NCI-H146 treated with DMSO at 0.1 percent for 48 hours (cell line): ENCODE measurements around the gene CES5A.
"Not testable (repeated sequence)": the region's sequence is repeated elsewhere in the genome, so short reads cannot be mapped to it uniquely, and the experiment has no call there.

Experiments
- DNase-seq: peaks from one replicate; lab custom pipeline; 2025; ENCODE audit not compliant: unreplicated experiment; lab: John Stamatoyannopoulos, UW

The CES5A gene, protein sequence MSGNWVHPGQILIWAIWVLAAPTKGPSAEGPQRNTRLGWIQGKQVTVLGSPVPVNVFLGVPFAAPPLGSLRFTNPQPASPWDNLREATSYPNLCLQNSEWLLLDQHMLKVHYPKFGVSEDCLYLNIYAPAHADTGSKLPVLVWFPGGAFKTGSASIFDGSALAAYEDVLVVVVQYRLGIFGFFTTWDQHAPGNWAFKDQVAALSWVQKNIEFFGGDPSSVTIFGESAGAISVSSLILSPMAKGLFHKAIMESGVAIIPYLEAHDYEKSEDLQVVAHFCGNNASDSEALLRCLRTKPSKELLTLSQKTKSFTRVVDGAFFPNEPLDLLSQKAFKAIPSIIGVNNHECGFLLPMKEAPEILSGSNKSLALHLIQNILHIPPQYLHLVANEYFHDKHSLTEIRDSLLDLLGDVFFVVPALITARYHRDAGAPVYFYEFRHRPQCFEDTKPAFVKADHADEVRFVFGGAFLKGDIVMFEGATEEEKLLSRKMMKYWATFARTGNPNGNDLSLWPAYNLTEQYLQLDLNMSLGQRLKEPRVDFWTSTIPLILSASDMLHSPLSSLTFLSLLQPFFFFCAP

DNA sequence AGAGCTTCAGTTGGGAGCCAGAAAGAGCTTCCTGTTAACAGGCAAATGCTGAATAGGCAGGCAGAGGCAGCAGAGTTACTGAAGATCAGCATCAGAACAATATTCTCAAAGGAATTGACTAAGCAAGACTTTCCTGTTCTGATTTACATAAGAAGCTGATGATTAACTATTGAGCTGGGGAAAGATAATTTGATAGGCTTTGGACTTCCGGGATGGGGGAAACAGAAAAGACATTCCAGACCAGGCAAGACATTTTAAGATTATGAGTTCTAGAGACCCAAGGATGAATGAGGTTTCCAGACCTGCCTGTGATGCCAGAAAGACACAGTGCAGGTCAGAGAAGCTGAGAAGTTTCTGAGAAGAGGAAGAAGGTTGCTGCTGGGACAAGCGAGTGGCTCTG lies at the start of gene CES5A:
Gene CES5A (minus strand): TSS at position 101 of the 400 bp plus-strand sequence. CDS start 152 bp downstream, outside the sequence.
- DNase-seq, result no peak

DNA sequence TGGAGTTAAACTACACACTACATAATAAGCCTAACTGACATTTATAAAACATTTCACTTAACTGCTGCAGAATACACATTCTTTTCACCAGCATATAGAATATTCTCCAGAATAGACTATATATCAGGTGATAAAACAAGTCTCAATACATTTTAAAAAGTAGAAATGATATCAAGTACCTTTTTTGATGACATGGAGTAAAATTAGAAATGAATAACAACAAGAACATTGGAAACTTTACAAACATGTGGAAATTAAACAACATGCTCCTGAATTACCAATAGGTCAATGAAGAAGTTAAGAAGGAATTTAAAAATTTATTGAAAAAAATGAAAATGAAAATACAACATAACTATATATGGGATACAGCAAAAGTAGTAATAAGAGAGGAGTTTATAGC lies 47.5 kb upstream of the CES5A start:
- DNase-seq, result no peak

DNA sequence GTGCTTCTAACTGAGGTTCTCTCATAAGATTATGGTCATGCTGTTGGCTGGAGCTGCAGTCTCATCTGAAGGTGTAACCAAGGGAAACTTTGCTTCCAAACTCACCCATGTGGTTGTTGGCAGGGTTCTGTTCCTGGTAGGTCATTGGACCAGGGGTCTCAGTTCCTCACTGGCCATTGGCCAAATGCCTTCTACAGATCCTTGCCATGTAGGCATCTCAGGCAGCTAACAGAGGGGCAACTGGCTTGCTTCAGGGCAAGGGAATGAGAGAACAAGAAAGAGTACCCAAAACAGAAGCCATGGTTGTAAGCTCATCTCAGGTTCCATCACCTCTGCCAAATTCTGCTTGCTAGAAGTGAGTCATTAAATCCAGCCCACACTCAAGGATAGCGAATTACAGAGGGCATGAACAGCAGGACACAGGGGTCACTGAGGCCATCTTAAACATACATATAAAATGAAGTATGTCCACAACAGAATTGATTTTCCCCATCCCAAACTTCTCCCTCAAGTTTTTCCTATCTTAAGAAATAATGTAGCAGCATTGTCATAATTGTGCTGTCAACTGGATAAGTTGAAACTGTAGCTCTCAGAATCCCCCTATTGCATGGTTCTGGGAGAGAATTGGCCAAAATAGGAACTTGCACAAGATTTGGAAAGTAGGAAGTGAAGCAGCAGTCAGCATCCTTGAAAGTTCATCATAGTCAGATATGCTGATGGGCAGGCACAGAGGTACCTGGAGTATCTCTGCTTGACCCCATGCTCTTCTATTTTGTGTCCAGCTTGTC lies 42.4 kb upstream of the CES5A start:
- no peak for DNase-seq

DNA sequence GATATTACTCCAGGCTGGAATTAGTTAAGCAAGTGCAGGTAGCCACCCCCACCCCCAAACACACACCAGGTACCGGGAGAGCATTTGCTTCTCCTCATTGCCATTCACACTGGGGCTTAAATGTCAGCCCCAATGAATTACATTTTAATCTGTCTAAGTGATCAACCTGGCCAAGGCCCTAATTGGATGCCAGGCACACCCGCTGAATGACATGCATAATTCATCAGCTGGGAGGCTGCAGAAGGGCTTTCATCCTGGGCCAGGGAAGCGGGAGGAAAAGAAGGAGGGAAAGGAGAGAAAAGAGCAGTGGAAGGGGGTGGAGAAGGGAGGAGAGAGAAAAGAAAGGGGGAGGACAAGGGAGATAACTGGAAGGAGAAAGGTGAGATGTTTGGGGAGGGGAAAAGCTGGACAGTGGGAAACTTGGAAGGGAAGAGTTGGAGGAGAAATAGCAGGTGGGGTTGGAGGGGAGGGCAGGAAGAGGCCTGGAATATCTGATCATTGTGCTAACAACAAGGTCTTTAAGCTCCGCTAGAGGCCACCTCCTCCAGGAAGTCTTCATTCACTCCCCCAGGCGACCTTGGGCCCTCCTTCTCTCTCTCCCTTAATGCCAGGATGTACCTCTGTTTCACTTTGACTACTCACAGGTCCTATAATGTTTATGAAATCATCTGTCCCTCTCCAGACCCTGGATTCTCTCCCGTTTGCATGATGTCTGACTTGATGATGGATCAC lies 40.1 kb upstream of the CES5A start:
- no peak for DNase-seq

DNA sequence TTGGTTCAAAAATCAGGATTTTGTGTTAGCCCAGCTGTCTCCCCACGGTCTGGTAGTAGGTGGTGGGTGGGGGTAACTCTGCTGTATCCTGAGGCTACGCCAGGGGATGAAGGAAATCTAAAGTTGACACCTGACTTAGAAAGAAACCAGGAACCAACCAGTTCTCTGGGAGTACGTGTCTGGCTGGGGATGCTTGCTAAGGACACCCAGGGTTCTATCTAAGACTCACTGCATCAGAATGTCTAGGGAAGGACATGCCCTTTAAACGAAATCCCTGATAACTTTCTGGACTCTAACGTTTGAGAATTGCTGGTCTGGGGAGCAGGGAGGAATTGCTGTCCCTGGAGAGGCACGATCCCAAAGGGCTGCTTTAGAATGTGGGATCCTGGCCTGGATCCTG lies 39.2 kb upstream of the CES5A start:
- DNase-seq, result no peak

DNA sequence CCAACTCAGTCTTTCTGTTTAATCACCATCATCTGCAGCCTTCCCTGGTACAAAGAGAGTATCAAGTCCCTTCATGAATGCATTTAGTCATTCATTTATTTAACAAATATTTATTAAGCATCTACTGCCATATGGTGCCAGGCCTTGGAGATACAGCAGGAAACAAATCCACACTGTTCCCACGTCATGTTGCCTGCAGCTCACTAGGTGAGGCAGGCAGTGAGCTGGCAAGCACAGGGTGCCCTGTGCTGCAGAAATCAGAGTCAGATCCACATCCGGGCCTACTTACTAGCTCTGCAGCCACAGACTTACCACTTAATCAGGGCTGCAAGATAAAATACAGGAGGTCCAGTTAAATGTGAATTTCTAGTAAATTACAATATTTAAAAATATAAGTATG lies 38.5 kb upstream of the CES5A start:
- DNase-seq, result no peak

DNA sequence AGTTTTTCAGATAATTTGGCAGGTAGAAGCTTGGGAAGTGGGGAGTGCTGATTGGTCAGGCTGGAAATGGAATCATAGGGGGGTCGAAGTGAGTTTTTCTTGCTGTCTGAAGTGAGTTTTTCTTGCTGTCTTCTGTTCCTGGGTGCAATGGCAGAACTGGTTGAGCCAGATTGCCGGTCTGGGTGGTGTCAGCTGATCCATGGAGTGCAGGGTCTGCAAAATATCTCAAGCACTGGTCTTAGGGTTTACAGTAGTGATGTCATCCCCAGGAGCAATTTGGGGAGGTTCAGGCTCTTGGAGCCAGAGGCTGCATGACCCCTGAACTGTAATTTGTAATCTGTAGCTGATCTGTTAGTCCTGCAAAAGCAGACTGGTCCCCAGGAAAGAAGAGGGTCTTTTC lies 37.9 kb upstream of the CES5A start:
- DNase-seq, result not testable (repeated sequence)

DNA sequence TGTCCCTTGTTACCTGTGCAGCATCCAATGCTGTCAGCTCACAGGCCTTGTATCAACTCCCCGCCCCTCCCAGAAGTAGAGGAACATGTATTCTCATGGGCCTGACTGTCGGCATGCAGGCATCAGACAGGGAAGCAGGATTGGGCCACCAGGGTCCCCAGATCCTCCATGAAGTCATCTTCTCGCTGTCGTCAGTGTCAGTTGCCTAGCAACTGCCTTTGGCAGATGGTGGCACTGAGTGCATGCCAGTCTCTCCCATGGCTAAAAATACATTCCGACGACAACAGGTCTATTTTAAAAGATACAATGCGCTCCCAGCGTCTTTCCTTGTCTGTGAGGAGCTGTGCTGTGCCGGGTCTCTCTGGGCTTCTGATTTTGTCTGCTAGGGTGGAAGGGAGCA lies 36.8 kb upstream of the CES5A start:
- DNase-seq, result no peak

DNA sequence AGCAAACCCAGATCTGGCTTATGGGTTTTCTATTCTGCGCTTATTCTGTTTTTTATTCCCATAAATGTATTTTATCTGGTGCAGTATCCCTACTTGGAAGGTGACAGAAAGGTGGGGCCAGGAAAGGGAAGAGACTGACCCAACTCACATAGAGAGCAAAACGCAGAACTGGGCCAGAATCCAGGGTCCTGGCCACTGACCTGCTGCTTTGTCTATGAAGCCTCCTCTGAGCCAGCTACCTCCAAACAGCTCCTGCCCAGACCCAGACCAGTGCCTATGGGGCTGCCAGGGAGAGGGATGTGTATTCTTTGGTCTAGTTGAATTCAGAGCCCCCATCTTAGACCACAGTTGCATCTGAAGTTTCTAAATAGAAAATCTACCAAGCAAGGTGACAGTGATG lies 36.4 kb upstream of the CES5A start:
- no peak for DNase-seq

DNA sequence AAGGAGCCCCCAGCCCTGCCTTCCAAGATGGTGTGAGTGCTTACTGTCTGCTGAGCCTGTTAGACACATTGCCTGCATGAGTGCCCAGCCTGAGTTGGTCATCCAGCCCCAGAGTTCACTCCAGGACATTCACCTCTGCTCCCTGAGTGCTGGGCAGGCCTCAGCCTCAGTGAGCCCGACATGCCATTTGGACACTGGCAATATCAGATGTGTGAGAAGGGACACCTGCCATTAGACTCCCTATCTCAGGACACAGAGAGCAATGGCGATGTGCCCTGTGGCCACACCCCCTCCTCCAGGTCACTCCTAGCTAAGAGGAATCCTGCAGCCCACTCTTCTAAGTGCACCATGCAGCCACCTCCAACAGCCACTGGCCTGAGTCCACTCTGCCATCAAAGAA lies 34.7 kb upstream of the CES5A start:
- DNase-seq, result no peak

DNA sequence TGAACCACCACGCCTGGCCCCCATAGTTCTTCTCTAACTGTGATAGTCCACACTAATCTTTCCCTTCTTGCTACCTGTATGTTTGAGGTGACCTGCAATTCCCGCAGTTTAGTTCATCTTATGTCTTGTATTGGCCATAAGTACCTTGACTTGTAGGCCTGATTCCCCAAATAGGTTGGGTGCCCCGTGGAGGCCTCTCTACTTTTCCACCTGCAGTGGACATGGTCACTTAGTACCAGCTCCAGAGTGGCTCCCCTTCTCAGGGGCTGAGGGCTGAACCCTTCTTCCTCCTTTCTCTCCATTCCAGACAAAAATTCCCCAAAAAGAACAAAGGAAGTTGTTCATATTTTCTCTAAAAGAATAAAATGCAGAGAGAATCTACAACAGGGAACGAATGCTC lies 33.5 kb upstream of the CES5A start:
- DNase-seq, result no peak

DNA sequence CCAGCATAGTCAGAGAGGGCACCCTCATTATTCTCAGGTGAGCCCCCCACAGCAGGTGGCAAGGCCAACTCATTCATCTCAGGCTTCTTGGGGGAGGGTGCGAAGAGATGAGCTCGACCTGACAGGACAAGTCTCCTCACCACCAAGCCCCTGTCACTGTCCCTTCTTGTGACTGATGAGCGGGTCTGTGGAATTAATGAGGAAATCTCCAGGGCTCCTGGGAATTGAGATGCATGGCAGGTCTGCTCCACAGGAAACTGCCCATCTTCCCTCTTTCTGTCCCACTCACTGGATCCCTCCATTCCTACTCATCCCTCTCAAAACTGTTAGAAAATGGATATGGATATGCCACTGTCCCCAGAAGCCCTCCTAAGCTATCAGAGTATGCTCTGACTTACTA lies 32.5 kb upstream of the CES5A start:
- no peak for DNase-seq

DNA sequence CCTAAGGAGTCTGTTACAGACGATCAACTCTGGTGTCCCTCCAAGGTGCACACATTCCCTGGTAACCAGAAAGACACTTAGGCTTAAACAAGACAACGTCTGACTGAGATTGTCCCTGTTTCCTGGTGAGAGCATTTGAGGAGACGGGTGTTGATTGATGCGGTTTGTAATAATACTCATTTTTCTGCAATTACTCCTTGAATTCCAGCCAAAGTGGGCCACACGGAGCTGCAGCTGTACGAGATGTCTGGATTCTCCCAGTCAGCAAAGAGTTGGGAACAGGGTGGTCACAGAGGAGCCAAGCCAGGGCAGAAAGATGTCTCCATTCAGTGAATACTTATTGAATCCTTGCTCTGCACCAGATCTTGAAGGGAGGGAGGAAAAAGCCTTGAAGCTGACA lies 30.9 kb upstream of the CES5A start:
- DNase-seq, result no peak

DNA sequence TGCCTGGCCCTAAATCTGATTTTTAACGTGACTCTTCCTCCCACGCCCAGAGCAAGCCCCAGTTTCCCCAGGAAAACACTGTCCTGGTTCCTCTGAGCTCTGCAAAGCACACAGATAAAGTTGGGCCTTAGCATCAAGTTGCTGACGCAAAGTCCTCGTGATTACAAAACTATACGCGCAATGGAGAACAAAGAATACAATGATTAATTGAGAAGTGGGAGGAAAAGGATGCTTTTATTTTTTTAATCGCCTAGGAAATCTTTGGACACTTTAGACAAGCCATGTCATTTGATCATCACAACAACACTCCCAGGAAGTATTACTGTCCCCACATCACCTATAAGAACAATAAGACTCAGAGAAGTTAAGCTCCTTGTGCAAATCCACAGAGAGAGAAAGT lies 30.5 kb upstream of the CES5A start:
- DNase-seq, result no peak

DNA sequence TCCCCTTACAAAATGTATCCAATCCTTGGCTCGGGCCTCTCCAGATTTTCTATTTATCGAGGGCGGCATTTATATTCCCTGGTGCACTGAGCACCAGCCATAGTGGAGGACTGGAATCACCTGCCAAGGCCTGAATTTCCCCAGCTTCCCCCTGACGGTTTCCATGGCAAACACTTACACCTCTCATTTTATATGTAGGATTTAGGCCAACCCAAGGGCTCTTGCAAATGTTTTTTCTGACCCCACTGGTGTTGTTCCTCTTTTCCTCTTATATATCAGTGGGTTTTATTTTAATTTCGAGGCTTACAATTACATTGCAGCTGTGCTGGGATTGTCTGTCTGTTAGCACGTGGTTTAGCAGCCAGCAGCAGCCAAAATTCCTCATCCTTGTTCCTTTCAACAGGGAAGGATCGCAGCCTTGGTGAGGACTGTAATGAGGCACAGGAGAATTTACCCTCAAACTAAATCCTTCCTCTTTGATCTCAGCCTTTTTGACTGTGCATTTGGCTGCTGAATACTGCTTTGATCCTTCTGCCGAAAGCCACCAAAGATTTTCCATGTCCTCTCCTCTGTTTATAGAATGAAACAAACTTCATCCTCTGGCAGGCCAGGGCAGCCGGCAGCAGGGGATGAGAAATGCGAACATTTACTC lies 26.5 kb upstream of the CES5A start:
- no peak for DNase-seq

DNA sequence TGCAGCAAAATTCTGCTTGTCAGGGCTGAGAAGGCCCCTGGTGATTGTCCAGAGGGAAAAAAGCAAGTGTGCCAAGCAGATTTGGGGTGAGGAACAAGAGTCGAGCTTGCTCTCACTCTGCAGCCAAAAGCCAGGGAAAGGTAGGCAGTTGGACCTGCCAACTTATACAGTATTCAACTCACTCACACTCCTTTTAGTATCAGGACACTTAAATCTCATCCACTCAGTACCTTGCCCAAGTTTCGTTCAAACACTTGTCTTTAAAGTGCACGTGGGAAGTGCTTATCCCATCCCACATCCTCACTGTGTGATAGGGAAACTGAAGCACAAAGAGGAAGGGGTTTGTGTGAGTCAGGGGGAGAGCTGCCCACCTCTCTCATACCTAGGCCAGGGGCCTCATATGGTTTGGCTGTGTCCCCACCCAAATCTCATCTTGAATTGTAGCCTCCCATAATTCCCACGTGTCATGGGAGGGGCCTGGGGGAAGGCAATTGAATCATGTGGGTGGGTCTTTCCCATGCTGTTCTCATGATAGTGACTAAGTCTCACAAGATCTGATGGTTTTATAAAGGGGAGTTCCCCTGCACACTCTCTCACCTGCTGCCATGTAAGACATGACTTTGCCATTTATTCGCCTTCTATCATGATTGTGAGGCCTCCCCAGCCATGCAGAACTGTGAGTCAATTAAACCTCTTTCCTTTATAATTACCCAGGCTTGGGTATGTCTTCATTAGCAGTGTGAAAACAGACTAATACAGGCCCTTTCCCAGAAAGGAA lies 25.6 kb upstream of the CES5A start:
- DNase-seq, result no peak

DNA sequence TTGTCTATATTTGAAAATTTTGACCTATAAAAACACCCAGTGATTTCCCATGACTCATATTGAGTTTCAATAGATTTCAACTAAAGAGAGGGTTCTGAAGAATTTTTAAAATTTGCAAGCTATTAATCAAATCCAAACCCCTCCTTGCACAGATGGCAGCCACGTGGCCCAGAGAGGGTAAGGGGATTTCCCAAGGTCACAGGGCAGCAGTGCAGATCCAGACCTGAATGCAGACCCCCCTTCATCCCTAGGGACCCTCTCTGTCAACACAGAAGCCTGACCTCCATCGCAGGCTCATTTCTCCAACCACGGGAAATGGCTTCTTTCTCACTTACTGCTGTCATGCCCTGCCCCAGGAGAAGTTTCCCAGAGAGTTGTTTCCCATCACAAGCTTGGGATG lies 24.7 kb upstream of the CES5A start:
- DNase-seq, result no peak

DNA sequence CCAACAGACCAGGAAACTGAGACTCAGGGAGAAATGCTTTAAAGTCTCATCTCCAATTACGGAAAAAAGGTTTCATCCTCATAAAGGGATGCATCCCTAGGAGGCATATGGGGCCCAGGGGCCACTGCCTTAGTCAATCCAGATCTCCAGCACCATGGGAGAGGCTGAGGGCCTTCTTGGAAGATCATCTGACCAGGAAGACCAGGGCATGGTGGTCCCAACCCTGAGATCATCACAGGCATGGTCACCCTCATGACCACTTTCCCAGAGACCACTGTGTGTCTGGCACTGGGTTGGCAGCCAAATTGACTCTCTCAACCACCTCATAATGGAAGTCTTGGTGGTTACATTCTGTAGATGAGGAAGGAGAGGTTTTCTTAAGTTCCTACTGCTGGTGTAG lies 23.4 kb upstream of the CES5A start:
- DNase-seq, result no peak

DNA sequence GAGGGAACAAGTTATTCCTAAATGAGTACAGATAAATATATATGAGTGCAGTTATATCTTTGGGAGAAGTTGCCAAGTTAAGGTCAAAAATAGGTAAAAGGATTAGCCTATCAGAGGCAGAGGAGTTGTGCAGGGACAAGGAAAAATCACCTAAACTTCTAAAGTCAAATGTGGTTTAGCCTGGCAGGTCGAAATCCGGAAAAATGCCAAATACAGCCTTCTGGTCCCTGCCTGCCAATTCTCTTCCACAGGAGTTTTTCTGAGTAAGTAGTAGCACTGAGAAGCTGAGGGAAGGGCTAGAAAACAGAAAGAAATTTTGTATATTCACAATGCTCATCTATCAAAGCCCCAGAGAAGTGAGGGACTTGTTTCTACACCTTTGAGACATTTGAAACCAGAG lies 17.6 kb upstream of the CES5A start:
- DNase-seq, result no peak

DNA sequence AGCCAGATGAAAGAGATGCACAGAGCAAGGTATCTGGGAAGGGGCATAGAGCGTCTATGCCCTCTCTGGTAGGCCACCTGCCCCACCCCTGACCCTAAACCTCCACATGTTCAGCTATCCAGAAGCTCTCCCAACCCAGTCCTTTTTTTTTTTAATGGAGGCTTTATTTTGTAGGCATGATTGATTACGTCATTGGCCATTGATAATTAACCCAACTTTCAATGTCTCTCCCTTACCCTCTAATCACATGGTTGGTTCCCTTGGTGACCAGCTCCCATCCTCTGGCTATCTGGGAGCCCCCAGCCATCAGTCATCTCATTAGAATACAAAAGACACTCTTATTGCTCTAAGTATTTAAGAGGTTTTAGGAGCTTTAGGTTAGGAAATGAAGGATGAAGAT lies 14.3 kb upstream of the CES5A start:
- DNase-seq, result no peak
